Gastroesophageal sphincter (tissue), 4 donors: ENCODE data around the gene TMC7. TPM values are rescaled to one million over a fixed set of nuclear protein-coding genes. Genes with fewer than 3 reads are reported as not detected.
A peak's percentile ranks its signal among the peaks of the same experiment; 100 is the strongest.

Experiments
- ATAC-seq: fragments of 150-250 bp; one replicate; pipeline ENCODE4 v1.9.1; 2016; ENCODE audit warnings: mild to moderate bottlenecking, moderate library complexity
- H3K27ac ChIP-seq, 4 donors: fragments of 200-600 bp; sonication (generic) in 3 of 4; 1 replicate in 3 of 4; 2 replicates in 1 of 4; pipeline ENCODE4 v1.5.1; 2016 to 2019
- H3K27me3 ChIP-seq: fragments of 200-600 bp; sonication (generic); one replicate; pipeline ENCODE4 v1.5.1; 2019
- H3K36me3 ChIP-seq, 2 donors: fragments of 200-600 bp; sonication (generic); one replicate each; pipeline ENCODE4 v1.5.1; 2019; ENCODE audit warnings: control low read depth in 1 of 2
- H3K4me1 ChIP-seq, 3 donors: fragments of 200-600 bp; sonication (generic); 1 replicate in 2 of 3; 2 replicates in 1 of 3; pipeline ENCODE4 v1.5.1; 2016 to 2019; ENCODE audit warnings: control low read depth in 2 of 3
- H3K4me3 ChIP-seq, 2 donors: fragments of 200-600 bp; sonication (generic); one replicate each; pipeline ENCODE4 v1.5.1; 2019; ENCODE audit warnings: mild to moderate bottlenecking in 1 of 2, moderate library complexity in 1 of 2
- H3K9me3 ChIP-seq, 3 donors: fragments of 200-600 bp; sonication (generic); one replicate each; pipeline ENCODE4 v1.5.1; 2017 to 2019; ENCODE audit warnings: control low read depth in 2 of 3
- CTCF ChIP-seq, 4 experiments: fragments of 200-600 bp in 2 of 4; fragments of 450-650 bp in 2 of 4; sonication (generic) in 1 of 4; IDR thresholded peaks; one replicate each; pipeline ENCODE4 v1.5.1; 2017 to 2019; ENCODE audit warnings: antibody characterized with exemption in 4 of 4, mild to moderate bottlenecking in 2 of 4, moderate library complexity in 2 of 4
- EP300 ChIP-seq: sonication (generic); formaldehyde crosslinking; IDR thresholded peaks from one replicate; pipeline ENCODE4 v1.6.1; 2017; ENCODE audit warnings: antibody characterized with exemption, mild to moderate bottlenecking
- POLR2A ChIP-seq, 2 donors: fragments of 450-650 bp; IDR thresholded peaks; one replicate each; pipeline ENCODE4 v1.6.1; 2017; ENCODE audit warnings: antibody characterized with exemption in 2 of 2, mild to moderate bottlenecking in 2 of 2, moderate library complexity in 1 of 2
- POLR2AphosphoS5 ChIP-seq: sonication (generic); formaldehyde crosslinking; IDR thresholded peaks from one replicate; pipeline ENCODE4 v1.6.1; 2017; ENCODE audit warnings: antibody characterized with exemption
- WGBS, 2 donors: methylation state at CpG; one replicate each; pipeline ENCODE4 v1.1.5; 2018; ENCODE audit warnings: low coverage in 1 of 2; 5-methylcytosine and 5-hydroxymethylcytosine counted together
- total RNA-seq, 4 donors: library from RNA; depleted of rRNA; stranded (reverse); fragments of >200 nt; gene quantifications; one replicate each; pipeline ENCODE4 v1.1.0, GENCODE V29; 2016

The TMC7 gene
- total RNA-seq, 4 donors from 2014 or later = 0.40 to 0.85 (median 0.60) TPM

GRCh38 chr16:19062706-19063105 is 79.0 kb downstream of the TMC7 start:
- no peak for TF ChIP-seq CTCF (IDR thresholded peaks at IDR 0.05)
- TF ChIP-seq POLR2A (IDR thresholded peaks at IDR 0.05) = no peak
- TF ChIP-seq EP300 = no peak
- no peak for TF ChIP-seq POLR2AphosphoS5
- H3K27me3 ChIP-seq = no peaks in the 10 kb centered on the region
- 62 to 69% methylated on average over 3 to 4 of the region's 4 CpGs for WGBS, 2 donors
- no peaks in the 10 kb centered on the region for H3K9me3 ChIP-seq
- H3K27ac ChIP-seq = no peak overlapping the region
- no peaks in the 10 kb centered on the region for H3K36me3 ChIP-seq
- H3K4me1 ChIP-seq = peaks cover 0 to 6% (median 0%) of the 10 kb centered on the region in 3 donors
- no peak overlapping the region for H3K4me3 ChIP-seq
- no peak for ATAC-seq

- Histone ChIP-seq H3K4me1 (peaks cover 0 to 28% (median 7%) of the 10 kb centered on the region in 3 donors), H3K4me3 (peak overlapping the region in 1 of 2 donors; percentile 74), H3K27me3 (no peaks in the 10 kb centered on the region), H3K9me3 (no peaks in the 10 kb centered on the region), H3K36me3 (peaks cover 0 to 6% of the 10 kb centered on the region in 2 donors), H3K27ac (peak overlapping the region; percentile 95 to 99 (median 98))
- ATAC-seq = no peak
- TF ChIP-seq POLR2A (IDR thresholded peaks at IDR 0.05) = no peak
- no peak for TF ChIP-seq CTCF (IDR thresholded peaks at IDR 0.05)
- no peak for TF ChIP-seq POLR2AphosphoS5
- no peak for TF ChIP-seq EP300
- 52 to 54% methylated on average over 7 to 9 of the region's 9 CpGs for WGBS, 2 donors
Measured at GRCh38 chr16:19066988-19067348, 83.2 kb downstream of the TMC7 start.

GRCh38 chr16:19067349-19068236 is 83.9 kb downstream of the TMC7 start, which contains the start of gene COQ7:
Gene COQ7, plus strand, starts transcription at chr16:19067614. Its CDS starts 51 bp downstream, at chr16:19067665.
- WGBS, 2 donors = 0 to 3% methylated on average over 8 to 12 of the region's 68 CpGs
- H3K4me3 ChIP-seq = peak within 1 kb of the TSS; percentile 74 to 79
- H3K36me3 ChIP-seq = peaks cover 0 to 13% of the 10 kb centered on the region in 2 donors
- TF ChIP-seq POLR2A (IDR thresholded peaks at IDR 0.05) (peak in 1 of 2 donors; percentile 49), CTCF (IDR thresholded peaks at IDR 0.05) (peak in 2 of 4 experiments; percentile 10 to 11), EP300 (peak; percentile 73), POLR2AphosphoS5 (peak; percentile 81)
- ATAC-seq = peak; percentile 98
- H3K27ac ChIP-seq = peak within 1 kb of the TSS; percentile 95 to 99 (median 98)
- H3K4me1 ChIP-seq = peaks cover 0 to 28% (median 7%) of the 10 kb centered on the region in 3 donors
- H3K27me3 ChIP-seq = no peaks in the 10 kb centered on the region
- H3K9me3 ChIP-seq = no peaks in the 10 kb centered on the region

GRCh38 chr16:19068237-19068815 is 84.6 kb downstream of the TMC7 start:
- Histone ChIP-seq H3K4me3 (peak overlapping the region; percentile 74 to 79), H3K9me3 (no peaks in the 10 kb centered on the region), H3K27ac (peak overlapping the region; percentile 95 to 99 (median 98)), H3K4me1 (peaks cover 0 to 28% (median 7%) of the 10 kb centered on the region in 3 donors), H3K27me3 (no peaks in the 10 kb centered on the region), H3K36me3 (peaks cover 0 to 20% of the 10 kb centered on the region in 2 donors)
- TF ChIP-seq POLR2AphosphoS5 = no peak
- no peak for TF ChIP-seq POLR2A (IDR thresholded peaks at IDR 0.05)
- TF ChIP-seq EP300 = no peak
- TF ChIP-seq CTCF (IDR thresholded peaks at IDR 0.05) = no peak
- WGBS, 2 donors = 48 to 57% methylated on average over 6 to 13 of the region's 19 CpGs
- no peak for ATAC-seq
